SH-SY5Y (cell line): ENCODE measurements around the gene MITF.
A peak's percentile ranks its signal among the peaks of the same experiment; 100 is the strongest.

ENCODE experiments used
- GATA2 ChIP-seq: IDR thresholded peaks from 2 replicates; pipeline ENCODE4 v1.6.1; 2011; ENCODE audit warnings: mild to moderate bottlenecking, low read depth, low read length
- GATA3 ChIP-seq: IDR thresholded peaks from 2 replicates; pipeline ENCODE4 v1.6.1; 2011; ENCODE audit warnings: low read depth, mild to moderate bottlenecking, low read length, moderate library complexity

Gene MITF

DNA sequence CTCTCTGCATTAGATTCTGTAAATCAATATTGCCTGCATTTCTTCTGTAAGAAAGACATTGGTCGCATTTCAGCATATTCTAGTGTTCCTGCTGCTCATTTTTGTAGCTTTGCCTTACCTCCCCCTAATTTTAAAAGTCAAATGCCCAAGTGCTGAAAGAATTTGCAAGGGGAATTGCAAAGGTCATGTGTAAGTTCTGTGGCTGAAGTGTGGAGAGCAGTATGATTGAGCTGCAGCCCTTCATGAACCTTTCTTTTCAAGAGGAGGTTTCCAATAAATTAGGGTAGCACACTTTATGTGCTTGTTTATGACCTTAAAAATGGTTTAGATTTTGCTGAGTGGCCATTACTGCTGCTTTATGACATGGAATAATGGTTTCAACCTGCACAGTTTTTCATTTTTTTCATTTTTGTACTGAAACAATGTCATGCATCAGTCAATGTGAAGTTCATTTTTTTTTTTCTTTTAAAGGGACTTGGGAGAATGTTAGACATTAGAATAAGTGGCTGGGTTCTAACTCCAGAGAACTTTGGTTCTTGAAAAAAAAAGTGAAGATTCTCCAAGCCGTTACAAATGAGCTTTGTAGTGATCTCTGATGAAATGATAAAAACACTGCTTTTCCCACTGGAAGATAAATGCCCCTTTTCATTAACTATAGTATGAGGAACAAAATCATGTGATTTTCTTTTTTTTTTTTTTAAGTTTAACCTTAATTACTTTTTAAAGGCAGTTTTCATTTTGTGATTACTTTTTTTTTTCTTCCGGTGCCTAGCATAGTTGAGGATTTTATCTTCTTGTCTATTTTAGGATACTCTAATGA, 99.6 kb downstream of the MITF start:
- TF ChIP-seq GATA3, result no peak
- TF ChIP-seq GATA2, result no peak

DNA sequence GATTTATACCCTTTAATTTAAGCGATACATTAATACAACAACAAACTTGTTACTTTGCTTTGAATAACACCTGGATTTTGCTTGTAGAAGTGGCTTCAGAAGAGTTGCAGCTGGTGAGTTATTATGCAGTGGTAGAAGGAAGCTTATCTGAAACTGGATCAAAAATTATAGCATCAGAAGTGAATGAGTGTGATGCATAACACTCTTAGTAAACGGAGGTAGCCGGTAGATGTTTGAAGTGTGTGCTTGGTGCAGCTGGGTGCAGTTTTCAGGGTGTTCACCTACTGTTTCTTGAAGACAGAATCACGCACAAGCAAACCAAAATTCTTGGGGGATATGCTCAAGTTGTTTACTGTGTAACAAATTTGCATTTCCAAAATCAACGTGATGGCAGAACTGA, 103.1 kb downstream of the MITF start:
- TF ChIP-seq GATA2 (no peak), GATA3 (no peak)

DNA sequence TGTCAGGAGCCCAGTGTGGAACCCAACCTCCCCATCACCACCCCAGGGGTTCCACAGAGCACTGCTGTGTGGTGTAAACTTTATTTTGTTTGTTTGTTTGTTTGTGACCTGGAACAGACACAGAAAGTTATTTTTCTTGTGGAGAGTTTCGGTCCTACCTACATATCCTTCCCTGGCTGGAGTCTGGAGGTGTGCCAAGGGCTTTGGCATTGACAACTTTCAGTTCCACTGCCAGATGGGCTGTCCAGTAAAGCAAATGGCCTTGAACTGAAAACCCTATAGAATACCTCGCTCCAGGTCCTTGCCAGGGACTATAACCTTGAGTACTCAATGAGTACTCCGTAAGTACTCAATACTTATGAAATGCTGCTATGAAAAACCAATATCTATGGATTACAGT, 103.5 kb downstream of the MITF start:
- TF ChIP-seq GATA2 (no peak), GATA3 (no peak)

DNA sequence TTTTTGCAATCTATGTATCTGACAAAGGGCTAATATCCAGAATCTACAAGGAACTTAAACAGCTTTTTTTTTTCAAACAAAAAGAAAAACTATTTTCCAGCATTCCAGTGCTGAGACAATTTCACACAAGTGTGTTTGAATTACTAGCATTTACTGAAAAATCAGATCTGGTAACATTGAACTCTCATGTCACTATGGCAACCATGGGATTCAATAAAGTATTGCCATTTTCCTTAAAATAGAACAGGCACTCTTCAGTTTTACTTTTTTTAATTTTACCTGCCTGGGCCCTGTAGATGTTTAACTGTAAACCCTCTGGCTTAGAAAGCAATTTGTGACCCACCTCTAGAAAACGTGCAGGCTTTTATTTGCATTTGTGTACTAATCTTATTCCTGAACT, 105.4 kb downstream of the MITF start:
- TF ChIP-seq GATA3, result no peak
- TF ChIP-seq GATA2, result no peak

DNA sequence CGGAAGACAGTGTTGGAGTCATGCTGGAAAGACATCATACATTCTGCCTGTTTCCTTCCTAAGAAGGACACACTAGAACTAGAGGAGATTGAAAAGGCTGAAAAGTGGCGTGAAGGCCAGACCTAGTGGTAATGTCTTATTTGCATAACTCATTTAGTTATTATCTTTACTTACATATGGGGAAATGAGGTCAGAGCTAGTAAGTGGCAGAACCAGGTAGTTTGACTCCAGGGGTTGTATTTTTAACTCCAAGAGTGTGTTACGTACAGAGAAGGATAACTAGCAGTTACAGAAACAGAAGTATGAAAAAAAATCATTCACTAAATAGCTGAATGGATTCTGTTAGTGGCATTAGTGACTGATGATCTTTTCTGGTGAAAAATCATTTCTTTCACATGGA, 108.0 kb downstream of the MITF start:
- TF ChIP-seq GATA2 (no peak), GATA3 (no peak)

DNA sequence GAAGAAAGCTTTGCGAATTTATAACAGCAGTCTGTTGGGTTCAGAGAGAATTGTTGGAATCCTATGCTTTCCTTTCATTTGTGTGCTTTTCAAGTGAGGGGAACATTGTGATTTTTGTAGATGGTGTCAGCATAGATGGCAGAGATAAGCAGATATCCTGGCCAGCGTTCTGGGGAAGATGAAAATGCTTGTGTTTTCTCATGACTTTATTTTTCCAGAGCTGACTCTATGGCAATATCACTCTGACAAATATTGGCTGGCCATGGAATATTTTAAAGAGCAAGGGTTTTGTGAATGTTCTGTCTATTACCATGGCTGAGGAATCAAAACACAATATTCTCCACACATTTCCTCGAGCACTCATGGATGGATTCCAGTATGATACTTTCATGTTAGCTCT, 108.8 kb downstream of the MITF start:
- TF ChIP-seq GATA2 (peak; percentile 26; the same call in 1 of the 2 replicates), GATA3 (0 out of 2 replicates have a peak, but pooled peaks have one; percentile 30)

DNA sequence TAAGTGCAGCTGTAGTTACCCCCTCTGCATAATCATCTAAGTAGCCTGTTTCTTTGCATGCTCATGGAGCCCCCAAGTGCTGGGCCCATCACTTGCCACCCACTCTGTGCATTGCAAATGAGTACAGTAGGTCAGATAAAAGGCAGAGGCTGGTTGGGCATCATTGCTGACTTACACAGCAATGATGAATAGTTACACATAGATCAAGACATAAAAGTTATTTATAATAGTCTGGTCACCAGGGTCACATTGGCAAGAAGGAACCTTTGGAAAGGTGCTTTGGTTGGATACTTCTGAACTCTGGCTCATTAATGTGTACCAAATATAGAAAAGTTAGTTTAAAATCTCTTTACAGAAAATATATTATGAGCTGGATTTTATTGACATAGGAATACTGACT, 111.6 kb downstream of the MITF start:
- TF ChIP-seq GATA2, result no peak
- TF ChIP-seq GATA3, result no peak

DNA sequence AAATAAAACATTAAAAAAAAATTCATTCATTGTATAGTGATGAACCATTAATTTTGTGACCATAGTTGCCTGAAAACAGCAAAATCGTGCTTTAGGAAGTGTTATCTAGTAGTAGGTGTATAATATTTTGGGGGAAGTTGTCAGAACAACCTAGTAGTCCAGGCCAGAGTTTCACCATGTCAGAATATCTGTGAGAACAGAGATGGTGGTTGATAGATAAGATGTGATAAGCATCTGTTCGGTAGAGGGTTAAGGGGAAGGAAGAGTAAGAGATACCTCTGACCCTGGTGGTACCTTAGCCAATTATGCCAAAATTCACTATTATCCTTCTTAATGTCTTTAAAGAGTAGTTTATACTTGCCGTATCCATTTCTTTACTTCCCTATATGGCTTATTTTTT, 113.8 kb downstream of the MITF start:
- TF ChIP-seq GATA2 (no peak), GATA3 (no peak)

DNA sequence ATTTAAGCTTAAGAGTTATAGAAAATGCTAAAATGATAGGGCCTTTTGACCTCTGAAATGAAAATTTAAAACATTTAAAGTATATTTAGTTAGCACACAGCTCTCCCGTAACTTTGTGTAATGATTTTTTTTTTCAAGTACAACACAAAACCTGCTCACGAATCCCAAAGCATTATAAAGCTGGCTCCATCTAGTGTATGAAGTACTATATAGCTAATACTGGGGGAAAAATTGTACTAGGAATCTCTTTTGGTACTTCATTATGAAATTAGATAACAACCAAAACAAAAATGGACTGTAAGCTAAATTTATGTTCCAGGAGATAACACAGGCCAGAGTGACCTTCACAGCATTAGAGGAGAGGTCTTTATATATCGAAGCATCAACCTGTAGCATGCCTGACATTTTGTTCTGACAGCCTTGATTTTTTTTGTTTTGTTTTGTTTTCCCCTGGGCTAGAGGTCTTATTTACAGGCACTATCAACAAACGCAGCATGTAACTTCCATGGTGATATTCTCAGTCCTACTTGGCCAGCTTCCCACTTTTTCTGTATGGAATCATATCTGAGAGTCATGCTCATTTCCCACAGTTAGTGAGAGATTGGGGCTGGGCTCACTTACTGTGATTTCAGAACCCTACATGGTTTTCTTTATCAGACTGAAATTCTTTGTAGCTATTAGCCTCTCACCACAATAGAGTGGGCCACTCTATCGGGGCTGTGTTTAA, 116.3 kb downstream of the MITF start:
- no peak for TF ChIP-seq GATA3
- no peak for TF ChIP-seq GATA2

DNA sequence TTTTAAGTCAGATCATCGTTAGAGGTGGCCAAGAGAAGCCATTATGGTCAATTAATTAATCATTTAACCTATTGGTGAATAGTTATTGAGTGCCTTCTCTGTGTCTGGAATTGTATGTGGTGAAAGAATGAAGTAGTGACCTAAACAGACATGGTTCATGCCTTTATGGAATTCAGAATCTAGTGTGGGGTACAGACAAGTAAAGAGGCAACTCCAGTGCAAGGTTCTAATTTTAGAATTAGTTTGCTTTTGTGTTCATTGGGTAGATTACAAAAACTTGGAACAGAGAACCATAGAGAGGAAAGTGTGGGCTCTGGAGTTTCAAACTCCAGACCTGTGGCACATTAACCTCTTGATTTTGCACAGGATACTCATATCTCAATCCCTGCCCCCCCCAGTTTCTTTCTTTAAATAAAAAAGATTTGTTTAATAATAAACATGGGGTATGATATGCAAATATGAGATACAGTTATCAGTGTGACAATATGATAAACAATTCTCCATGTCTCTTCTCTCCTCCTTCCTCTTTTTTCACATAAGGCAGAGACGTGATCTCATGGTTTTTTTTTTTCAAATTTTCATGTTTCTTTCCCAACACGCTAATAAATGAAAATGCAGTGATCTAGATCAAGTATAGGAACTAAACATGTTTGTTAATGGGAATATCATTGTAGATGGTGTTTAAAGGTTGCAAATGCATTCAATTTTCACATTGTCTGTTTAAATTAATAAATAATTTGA, 117.9 kb downstream of the MITF start:
- TF ChIP-seq GATA3, result no peak
- TF ChIP-seq GATA2, result no peak

DNA sequence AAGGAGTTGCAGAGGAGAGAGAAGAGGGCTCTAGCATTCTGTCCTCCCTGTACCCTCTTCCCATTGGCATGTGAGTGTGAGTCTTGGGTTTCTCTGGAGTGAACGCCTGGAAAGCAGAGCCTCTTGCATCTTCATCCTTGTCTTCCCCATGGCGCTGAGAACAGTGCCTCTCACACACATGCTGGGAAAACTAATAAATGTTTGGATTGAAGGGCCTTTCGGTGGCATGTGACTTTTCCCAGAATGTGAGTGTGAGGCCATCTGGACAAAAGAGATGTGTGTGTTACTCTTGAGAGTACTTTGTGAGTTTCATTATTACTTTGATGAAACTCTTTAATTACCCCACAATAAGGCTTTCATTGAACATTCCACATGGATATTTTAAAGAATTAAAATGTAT, 122.3 kb downstream of the MITF start:
- TF ChIP-seq GATA2 (no peak), GATA3 (no peak)

DNA sequence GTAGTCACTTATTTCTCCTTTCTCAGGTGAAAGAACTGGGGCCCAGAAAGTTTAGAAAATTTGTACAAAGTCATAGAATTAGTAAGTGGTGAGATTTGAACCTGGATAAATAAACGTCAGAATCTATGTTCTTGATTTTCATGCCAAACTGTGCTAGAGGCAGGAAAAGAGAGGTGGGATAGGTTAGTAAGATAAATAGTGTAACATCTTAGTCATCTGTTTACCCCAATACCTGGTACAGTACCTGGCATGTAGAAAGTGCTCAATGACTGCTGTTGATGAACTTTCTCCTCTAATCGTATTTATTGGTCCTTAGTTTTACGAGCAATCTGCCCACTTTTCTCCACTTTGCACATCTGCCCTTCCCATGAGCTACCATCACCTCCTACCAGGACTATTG, 124.9 kb downstream of the MITF start:
- TF ChIP-seq GATA2, result no peak
- TF ChIP-seq GATA3, result no peak

DNA sequence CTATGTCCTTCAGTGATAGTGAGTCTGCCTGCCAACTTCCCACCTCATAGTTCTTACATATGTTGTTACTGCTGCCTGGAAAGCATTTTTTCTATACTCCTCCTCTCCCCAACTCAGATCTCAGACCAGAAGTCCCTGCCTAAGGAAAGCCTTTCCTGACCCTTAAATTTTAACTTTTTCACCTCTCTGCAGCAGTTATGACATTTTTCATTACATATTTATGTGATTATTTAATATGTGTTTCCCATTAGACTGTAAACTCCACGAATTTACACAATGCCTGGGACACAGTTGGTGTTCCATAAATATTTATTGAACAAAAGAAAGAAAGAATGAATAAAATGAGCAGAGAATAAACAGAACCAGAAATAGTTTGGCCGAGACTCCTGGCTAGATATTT, 125.5 kb downstream of the MITF start:
- TF ChIP-seq GATA2, result no peak
- no peak for TF ChIP-seq GATA3

DNA sequence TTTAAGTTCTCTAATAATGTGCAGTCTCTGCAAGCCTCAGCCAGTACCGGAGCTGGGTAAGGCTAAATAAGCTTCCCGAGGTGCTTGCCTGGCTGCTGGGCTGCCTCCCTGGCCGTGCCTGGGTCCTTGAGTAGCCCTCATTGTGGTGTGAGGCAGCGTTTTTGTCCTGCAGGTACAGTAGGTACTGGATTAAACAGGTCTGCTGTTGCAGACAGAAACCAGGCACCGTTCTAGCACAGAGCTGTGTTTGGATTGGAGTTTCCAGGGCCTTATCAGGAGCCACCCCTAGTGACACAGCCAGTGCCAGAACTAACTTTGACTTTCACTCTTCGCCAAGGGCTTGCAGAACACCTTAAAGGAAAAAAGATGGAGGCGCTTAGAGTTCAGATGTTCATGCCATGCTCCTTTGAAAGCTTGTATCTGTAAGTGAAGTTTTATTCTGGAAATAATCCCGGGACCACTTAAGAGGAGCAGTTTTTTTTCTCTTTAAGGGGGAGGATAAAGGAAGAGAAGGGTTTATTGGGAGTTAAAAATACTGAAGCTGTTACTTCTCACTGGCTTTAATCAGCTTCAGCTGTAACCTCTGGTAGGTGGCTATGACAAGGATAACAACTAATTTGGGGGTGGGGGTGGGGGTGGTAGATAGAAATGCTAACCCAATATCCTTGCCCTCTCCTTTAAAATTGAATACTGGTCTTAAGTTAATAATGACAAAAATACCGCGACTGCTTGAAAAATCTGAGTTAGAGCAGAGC, 126.8 kb downstream of the MITF start:
- TF ChIP-seq GATA2 (no peak), GATA3 (no peak)
